ENCODE data around the gene PARD3. TPM values are rescaled to one million over a fixed set of nuclear protein-coding genes. Genes with fewer than 3 reads are reported as not detected.
"Not testable (repeated sequence)": the region's sequence is repeated elsewhere in the genome, so short reads cannot be mapped to it uniquely, and the experiment has no call there.

Gene PARD3
- total RNA-seq, 2 experiments from 2014 or later = 0.93 to 1.2 TPM

DNA sequence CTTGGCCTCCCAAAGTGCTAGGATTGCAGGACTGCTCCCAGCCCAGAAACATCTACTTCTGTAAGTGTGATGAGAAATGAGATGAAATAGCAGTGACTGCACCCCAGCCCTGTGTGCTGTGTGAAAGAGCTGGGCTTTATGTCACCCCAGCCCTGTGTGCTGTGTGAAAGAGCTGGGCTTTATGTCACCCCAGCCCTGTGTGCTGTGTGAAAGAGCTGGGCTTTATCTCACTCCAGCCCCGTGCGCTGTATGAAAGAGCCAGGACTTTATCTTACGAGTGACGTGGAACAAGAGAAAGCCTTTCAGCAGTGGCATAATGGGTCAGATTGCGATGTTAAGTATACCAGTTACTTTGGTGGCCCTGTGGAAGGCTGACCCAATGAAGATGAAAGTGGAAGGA lies 28.4 kb upstream of the PARD3 start:
- H3K4me1 Mint-ChIP-seq (ENCODE audit: low read depth); H3K36me3 Mint-ChIP-seq; H3K4me3 Mint-ChIP-seq; intact Hi-C loops (cut with micrococcal nuclease); CTCF ChIA-PET; POLR2A ChIA-PET; H3K27me3 Mint-ChIP-seq; DNase-seq; H3K9me3 Mint-ChIP-seq; H3K27ac Mint-ChIP-seq: not testable (repeated sequence)

DNA sequence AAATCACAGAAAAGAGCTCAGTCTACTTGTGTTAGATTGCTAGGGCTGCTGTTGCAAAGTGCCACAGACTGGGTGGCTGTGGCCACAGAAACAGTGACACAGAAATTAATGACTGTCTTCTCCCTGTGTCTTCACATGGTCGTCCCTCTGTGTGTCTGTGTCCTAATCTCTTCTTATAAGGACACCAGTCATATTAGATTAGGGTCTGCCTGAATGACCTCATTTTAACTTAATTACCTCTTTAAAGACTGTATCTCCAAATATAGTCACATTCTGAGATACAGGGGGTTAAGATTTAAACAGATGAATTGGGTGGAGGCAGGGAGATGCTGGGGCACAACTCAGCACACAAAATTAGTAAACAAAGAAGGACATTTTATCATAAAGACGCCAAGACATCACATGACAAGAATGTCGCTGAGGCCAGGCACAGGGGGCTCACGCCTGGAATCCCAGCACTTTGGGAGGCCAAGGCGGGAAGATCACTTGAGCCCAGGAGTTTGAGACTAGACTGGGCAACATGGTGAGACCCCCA lies 23.3 kb upstream of the PARD3 start:
- H3K27ac Mint-ChIP-seq = no peak overlapping the region
- DNase-seq = no peak
- CTCF ChIA-PET = no interaction called here

DNA sequence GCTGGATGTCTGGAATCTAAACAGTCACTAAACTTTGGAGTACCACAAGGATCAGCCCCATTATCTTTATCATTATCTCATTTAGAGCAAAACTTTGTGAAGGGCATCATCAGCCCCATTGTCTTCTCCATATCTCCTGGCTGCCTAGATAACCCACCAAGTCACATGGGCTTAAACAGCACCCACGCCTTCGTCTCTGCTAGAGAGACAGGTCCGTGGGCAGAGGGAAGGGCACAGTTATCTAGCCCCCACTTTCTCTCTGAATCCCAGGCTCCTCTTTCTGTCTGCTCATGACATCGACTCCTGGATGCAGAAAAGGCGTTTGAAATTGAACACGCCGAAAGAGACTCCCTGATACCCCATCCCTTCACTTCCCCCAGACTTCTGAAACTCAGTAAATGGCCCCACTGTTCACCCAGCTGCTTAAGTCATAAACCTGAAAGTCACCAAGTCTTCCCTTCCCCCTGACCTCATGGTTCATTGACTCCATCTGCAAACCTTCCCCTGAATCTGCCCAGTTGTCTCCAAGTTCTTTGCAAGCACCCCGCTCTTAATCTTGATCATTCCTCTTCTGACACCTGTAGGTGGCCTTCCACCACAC lies 20.9 kb upstream of the PARD3 start:
- intact Hi-C loops (cut with micrococcal nuclease) = no loop called here
- CTCF ChIA-PET = no interaction called here
- Mint-ChIP-seq H3K4me1 (ENCODE audit: low read depth) (no peaks in the 10 kb centered on the region), H3K4me3 (no peak overlapping the region), H3K27ac (no peak overlapping the region), H3K36me3 (no peaks in the 10 kb centered on the region), H3K9me3 (no peaks in the 10 kb centered on the region), H3K27me3 (peaks cover 1% of the 10 kb centered on the region)
- DNase-seq = no peak
- POLR2A ChIA-PET = no interaction called here

More for the DNA sequence above, 23.3 kb upstream of the PARD3 start:
- H3K9me3 Mint-ChIP-seq = no peaks in the 10 kb centered on the region
- H3K27me3 Mint-ChIP-seq = peaks cover 1% of the 10 kb centered on the region
- H3K4me1 Mint-ChIP-seq (ENCODE audit: low read depth) = no peaks in the 10 kb centered on the region
- no peaks in the 10 kb centered on the region for H3K36me3 Mint-ChIP-seq
- H3K4me3 Mint-ChIP-seq = no peak overlapping the region
- POLR2A ChIA-PET = no interaction called here
- intact Hi-C loops (cut with micrococcal nuclease) = no loop called here

DNA sequence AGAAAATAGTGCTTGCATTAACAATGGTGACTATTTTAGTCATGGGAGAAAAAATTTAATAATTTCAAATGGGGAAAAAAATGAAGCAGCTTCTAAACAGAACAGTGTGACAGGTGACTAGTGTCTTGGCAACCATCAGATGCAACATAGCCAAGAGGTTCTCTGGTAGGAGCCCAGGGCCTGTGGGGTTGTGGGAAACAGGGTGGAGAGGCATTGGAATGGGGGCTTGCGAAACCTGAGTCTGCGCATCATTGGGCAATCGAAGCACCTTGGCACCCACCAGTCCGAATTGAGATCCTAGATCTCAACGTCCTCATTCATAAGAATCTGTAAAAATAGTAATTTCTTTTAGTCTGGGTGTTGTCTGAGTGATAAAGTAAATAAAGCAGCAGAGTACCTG lies 19.2 kb upstream of the PARD3 start:
- H3K4me1 Mint-ChIP-seq (ENCODE audit: low read depth) = peaks cover 5% of the 10 kb centered on the region
- H3K27ac Mint-ChIP-seq = no peak overlapping the region
- peaks cover 1% of the 10 kb centered on the region for H3K27me3 Mint-ChIP-seq
- H3K4me3 Mint-ChIP-seq = no peak overlapping the region
- H3K9me3 Mint-ChIP-seq = no peaks in the 10 kb centered on the region
- CTCF ChIA-PET = no interaction called here
- H3K36me3 Mint-ChIP-seq = no peaks in the 10 kb centered on the region
- POLR2A ChIA-PET = no interaction called here
- intact Hi-C loops (cut with micrococcal nuclease) = no loop called here
- no peak for DNase-seq

DNA sequence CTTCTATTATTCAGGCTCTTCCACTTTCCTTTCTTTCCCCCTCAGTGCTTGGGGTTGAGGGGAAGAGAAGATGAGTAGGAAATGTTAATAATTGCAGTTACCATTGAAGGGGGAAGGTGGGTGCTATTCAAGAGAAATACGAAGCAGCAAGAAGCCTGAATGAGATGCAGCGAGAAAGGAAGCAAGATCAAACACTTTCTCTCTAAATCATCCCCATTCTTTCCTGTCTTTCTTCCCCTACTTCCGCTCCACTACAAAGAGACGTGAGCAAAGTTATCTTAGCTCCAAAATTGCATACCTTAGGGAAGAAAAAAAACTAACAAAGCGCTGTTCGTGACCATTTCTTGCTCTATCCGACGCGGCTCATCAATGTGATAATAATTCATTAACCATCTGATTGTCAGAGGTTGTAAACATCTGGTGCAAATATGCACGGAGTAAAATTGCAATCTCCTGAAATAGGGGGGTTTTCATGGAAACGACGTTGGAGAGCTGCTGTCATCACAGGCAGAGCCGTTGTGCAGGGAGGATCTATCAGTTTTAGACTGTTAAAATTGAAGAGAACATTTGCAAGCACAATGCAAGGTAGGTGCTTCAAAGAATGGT lies 15.2 kb upstream of the PARD3 start:
- Mint-ChIP-seq H3K27ac (no peak overlapping the region), H3K9me3 (no peaks in the 10 kb centered on the region), H3K36me3 (no peaks in the 10 kb centered on the region), H3K4me3 (no peak overlapping the region), H3K27me3 (peaks cover 2% of the 10 kb centered on the region), H3K4me1 (ENCODE audit: low read depth) (peaks cover 5% of the 10 kb centered on the region)
- CTCF ChIA-PET = no interaction called here
- no peak for DNase-seq
- intact Hi-C loops (cut with micrococcal nuclease) = no loop called here
- POLR2A ChIA-PET = no interaction called here

DNA sequence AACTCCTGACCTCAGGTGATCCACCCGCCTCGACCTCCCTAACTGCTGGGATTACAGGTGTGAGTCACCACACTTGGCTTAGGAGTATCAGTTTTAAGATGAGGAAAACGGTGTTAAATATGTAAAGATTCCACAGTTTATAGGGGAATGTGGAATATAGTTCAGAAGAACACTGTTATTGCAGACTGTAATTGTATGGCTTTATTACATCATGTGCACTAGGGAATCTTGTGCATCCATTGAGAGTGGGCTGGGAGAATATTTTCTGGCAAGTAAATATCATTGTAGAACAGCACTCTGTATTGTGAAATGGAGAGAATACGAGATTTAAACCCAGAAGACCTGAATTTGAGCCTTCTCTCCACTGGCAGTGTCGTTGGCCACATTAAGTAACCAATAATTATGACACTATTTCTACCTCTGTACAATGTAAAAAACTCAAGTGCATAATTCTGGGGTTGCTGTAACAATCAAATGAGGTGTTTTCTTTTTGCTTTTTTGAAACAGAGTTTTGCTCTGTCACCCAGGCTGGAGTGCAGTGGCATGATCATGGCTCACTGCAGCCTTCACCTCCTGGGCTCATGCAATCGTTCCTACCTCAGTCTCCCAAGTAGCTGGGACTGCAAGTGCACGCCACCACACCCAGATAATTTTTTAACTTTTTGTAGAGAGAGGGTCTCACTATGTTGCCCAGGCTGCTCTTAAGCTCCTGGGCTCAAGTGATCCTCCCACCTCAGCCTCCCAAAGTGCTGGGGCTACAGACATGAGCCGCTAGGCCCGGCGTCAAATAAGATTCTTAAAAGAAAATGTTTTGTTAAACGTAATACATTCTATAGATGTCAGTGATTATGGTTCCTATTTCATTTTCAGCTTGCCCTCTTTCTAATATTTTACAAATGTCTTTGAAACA lies 12.0 kb upstream of the PARD3 start:
- Mint-ChIP-seq H3K9me3 (no peaks in the 10 kb centered on the region), H3K27ac (no peak overlapping the region), H3K36me3 (no peaks in the 10 kb centered on the region), H3K4me3 (no peak overlapping the region), H3K27me3 (peaks cover 6% of the 10 kb centered on the region), H3K4me1 (ENCODE audit: low read depth) (peaks cover 5% of the 10 kb centered on the region)
- DNase-seq = no peak
- intact Hi-C loops (cut with micrococcal nuclease) = no loop called here
- ChIA-PET CTCF (no interaction called here), POLR2A (no interaction called here)

DNA sequence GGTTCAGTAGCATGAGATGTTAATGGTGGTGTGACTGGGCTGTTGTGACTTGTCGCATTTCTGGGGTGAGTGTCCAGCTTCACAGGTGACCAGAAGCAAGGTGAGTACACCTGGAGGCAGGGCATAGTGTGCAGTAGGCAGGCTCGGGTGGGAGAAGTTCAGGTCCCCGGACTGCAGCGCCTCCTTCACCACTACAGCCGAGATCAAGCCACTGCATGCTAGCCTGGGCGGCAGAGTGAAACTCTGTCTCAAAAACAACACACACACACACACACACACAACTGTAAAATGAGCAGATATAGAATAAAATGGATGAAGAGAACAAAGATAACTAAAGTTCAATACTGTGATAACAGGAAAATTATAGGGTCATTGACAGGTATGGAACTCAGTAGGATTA lies 11.1 kb upstream of the PARD3 start:
- Mint-ChIP-seq H3K9me3 (no peaks in the 10 kb centered on the region), H3K36me3 (no peaks in the 10 kb centered on the region), H3K4me3 (no peak overlapping the region), H3K27me3 (peaks cover 6% of the 10 kb centered on the region), H3K4me1 (ENCODE audit: low read depth) (peaks cover 5% of the 10 kb centered on the region), H3K27ac (no peak overlapping the region)
- POLR2A ChIA-PET = no interaction called here
- no peak for DNase-seq
- CTCF ChIA-PET = no interaction called here
- intact Hi-C loops (cut with micrococcal nuclease) = no loop called here

DNA sequence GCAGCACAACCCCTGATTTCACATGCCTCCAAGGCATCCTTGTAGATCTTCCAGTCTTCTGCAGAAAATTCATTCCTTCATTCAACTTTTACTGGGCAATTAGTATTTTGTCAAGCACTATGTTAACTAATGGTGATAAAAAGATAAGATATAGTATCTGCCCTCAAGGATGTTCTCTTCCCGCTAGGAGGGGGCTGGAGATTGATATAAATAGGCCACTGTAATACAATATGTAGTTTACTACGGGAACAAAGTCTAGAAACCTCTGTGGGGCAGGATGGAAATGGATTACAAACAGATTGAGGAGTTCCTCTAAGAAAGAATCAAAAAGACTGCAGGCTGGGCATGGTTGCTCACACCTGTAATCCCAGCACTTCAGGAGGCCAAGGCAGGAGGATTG lies 10.3 kb upstream of the PARD3 start:
- Mint-ChIP-seq H3K9me3 (no peaks in the 10 kb centered on the region), H3K27ac (no peak overlapping the region), H3K4me3 (no peak overlapping the region), H3K36me3 (no peaks in the 10 kb centered on the region), H3K4me1 (ENCODE audit: low read depth) (peaks cover 4% of the 10 kb centered on the region), H3K27me3 (peaks cover 6% of the 10 kb centered on the region)
- POLR2A ChIA-PET = no interaction called here
- DNase-seq = no peak
- intact Hi-C loops (cut with micrococcal nuclease) = no loop called here
- CTCF ChIA-PET = no interaction called here

DNA sequence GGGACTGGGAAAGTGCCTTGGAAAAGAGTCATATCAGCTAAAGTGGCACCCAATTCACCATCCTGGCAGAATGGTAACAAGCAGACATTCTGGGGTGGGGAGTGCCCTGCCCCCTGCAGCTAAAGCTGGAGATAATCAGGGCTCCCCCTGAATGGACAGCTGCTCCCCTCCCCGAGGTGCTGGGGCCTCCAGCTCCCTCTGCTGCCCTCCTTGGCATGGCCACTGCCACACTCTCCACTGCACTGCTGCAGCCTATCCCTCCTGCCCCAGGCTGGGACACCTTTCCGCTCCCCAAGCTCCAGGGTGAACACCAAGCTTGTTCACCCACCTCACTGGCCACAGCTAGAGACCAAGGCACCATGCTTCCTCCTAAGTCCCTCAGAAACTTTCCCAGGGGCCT lies 9.8 kb upstream of the PARD3 start:
- CTCF ChIA-PET = no interaction called here
- intact Hi-C loops (cut with micrococcal nuclease) = no loop called here
- no peaks in the 10 kb centered on the region for H3K36me3 Mint-ChIP-seq
- no peak overlapping the region for H3K4me3 Mint-ChIP-seq
- H3K4me1 Mint-ChIP-seq (ENCODE audit: low read depth) = no peaks in the 10 kb centered on the region
- peaks cover 6% of the 10 kb centered on the region for H3K27me3 Mint-ChIP-seq
- H3K27ac Mint-ChIP-seq = no peak overlapping the region
- no peaks in the 10 kb centered on the region for H3K9me3 Mint-ChIP-seq
- POLR2A ChIA-PET = no interaction called here
- no peak for DNase-seq

DNA sequence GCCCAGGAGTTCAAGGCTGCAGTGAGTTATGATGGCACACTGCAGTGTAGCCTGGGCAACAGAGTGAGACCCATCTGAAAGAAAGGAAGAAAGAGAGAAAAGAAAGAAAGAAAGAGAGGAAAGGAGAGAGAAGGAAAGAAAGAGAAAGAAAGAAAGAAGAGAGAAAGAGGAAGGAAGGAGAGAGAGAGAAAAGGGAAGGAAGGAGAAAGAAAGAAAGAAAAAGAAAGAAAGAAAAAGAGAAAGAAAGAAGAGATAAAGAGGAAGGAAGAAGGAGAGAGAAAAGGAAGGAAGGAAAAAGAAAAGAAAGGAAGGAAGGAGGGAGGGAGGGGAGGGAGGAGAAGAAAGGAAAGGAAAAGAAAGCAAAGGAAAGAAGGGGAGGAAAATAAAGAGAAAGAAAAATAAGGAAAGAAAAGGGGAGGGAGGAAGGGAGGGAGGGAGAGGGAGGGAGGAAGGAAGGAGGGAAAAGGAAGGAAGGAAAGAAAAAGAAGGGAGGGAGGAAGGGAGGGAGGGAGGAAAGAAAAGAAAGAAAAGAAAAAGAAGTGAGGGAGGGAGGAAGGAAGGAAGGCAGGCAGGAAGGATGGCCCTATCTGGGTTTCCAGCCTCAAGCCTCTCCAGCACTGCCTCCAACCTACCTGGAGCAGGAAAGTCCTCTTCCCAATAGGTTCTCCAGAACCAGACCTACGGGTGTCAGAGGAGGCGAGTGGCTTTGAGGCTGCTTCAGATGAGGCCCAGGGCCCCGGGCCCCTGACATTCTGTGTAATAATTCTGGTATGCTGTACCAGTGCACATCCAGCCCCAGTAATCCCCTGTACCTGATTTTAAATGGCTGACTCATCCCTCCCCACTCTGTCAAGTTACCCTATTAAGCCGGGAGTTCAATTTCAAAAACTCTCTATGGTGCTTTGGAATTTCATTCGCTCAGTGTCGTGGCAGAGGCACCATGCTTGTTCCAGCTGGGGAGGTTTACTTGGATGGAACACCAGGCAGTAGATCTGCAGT lies 6.8 kb upstream of the PARD3 start:
- H3K27ac Mint-ChIP-seq = no peak overlapping the region
- peaks cover 17% of the 10 kb centered on the region for H3K27me3 Mint-ChIP-seq
- DNase-seq = no peak
- ChIA-PET CTCF (no interaction called here), POLR2A (no interaction called here)
- H3K4me3 Mint-ChIP-seq = no peak overlapping the region
- H3K9me3 Mint-ChIP-seq = no peaks in the 10 kb centered on the region
- no peaks in the 10 kb centered on the region for H3K36me3 Mint-ChIP-seq
- H3K4me1 Mint-ChIP-seq (ENCODE audit: low read depth) = no peaks in the 10 kb centered on the region
- intact Hi-C loops (cut with micrococcal nuclease) = no loop called here

DNA sequence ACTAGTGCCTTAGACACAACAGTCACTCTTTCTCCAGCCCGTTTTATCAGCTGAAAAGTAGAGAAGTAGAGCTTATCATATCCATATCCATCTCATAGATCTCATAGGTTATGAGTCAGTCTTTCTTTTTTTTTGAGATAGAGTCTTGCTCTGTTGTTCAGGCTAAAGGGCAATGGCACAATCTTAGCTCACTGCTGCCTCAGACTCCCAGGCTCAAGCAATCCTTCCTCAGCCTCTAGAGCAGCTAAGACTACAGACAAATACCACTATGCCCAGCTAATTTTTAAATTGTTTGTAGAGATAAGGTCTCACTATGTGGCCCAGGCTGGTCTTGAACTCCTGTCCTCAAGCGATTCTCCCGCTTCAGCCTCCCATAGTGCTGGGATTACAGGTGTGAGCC lies 2.5 kb upstream of the PARD3 start:
- Mint-ChIP-seq H3K4me3 (no peak overlapping the region), H3K4me1 (ENCODE audit: low read depth) (peaks cover 14% of the 10 kb centered on the region), H3K27ac (no peak overlapping the region), H3K27me3 (peaks cover 38% of the 10 kb centered on the region), H3K9me3 (no peaks in the 10 kb centered on the region), H3K36me3 (no peaks in the 10 kb centered on the region)
- intact Hi-C loops (cut with micrococcal nuclease) = no loop called here
- no peak for DNase-seq
- CTCF ChIA-PET = no interaction called here
- POLR2A ChIA-PET = no interaction called here

DNA sequence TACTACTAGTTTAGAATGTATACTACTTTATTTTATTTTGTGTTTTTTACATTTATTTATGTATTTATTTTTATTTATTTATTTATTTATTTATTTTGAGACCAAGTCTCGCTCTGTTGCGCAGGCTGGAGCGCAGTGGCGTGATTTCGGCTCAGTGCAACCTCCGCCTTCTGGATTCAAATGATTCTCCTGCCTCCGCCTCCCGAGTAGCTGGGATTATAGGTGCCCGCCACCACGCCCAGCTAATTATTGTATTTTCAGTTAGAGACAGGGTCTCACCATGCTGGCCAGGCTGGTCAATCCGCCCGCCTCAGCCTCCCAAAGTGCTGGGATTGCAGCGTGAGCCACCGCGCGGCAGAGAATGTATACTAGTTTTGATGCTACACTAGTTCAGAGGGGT lies 2.0 kb upstream of the PARD3 start:
- H3K36me3 Mint-ChIP-seq = no peaks in the 10 kb centered on the region
- H3K27ac Mint-ChIP-seq = no peak overlapping the region
- peaks cover 41% of the 10 kb centered on the region for H3K27me3 Mint-ChIP-seq
- peaks cover 14% of the 10 kb centered on the region for H3K4me1 Mint-ChIP-seq (ENCODE audit: low read depth)
- CTCF ChIA-PET = no interaction called here
- no peak overlapping the region for H3K4me3 Mint-ChIP-seq
- POLR2A ChIA-PET = no interaction called here
- no peaks in the 10 kb centered on the region for H3K9me3 Mint-ChIP-seq
- intact Hi-C loops (cut with micrococcal nuclease) = no loop called here
- no peak for DNase-seq
